T-helper 9 cell (primary cell): ENCODE results near the gene NID1.
"Not testable (repeated sequence)": the region's sequence is repeated elsewhere in the genome, so short reads cannot be mapped to it uniquely, and the experiment has no call there.

Experiments used
- DNase-seq: peaks from one replicate; pipeline ENCODE4 v3.0.0-alpha.2; 2020

Gene NID1

GRCh38 chr1:235992868-235993267, 72.0 kb downstream of the NID1 start:
- DNase-seq, result no peak

GRCh38 chr1:235992346-235992745, 72.5 kb downstream of the NID1 start:
- DNase-seq, result no peak

GRCh38 chr1:235990330-235990795, 74.5 kb downstream of the NID1 start:
- DNase-seq, result no peak

GRCh38 chr1:235989105-235989504, 75.8 kb downstream of the NID1 start:
- no peak for DNase-seq

- no peak for DNase-seq
Observed at GRCh38 chr1:235986869-235987268, 78.0 kb downstream of the NID1 start.

- no peak for DNase-seq
Observed at GRCh38 chr1:235984041-235984825, 80.7 kb downstream of the NID1 start.

DNA sequence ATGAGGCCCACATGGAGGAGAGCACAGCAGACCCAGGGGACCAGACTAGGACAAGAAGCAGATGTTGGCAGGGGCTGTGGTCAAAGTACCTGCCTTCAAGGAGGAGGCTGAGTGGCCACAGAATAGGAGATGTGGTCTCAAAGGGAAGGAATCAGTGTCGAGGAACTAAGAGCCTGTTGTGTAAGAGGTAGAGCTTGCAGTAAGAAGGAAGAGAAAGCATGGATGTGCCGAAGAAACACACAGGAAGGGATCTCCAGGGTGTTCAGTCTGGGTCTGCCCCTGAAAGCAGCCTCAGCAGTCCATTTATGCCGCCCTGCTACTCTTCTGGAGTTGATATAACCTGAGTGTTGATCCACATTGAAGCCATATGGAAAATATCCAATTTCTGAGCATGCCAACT, 83.9 kb downstream of the NID1 start:
- no peak for DNase-seq

DNA sequence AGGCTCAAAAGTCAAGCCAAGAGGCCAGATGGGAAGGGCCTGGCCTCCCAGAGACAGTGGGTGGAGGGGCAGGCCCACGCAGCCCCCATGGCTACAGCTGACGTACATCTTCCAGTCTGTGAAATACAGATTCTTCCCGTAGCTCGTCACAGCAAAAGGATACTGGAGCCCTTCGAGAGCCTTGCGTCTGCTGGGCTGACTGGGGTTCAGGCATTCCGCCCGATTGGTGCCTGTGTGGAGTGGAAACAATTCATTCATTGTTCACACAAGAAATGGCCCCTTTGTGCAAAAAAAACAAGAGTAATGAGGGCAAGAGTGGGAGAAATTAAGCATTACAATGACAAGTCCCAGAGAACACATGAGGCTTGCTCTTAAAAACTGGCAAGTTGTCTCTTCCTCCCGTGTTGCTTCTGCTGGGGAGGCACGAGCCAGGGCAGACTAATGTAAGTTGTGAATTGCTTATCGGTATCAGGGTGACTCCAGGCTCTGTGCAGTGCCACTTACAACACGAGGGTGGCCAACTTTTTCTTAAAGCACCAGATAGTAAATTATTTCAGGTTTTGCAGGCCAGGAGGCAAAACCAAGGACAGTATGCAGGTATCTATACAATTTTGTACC, 85.1 kb downstream of the NID1 start:
- no peak for DNase-seq

GRCh38 chr1:235979176-235979575, 85.7 kb downstream of the NID1 start:
- no peak for DNase-seq

DNA sequence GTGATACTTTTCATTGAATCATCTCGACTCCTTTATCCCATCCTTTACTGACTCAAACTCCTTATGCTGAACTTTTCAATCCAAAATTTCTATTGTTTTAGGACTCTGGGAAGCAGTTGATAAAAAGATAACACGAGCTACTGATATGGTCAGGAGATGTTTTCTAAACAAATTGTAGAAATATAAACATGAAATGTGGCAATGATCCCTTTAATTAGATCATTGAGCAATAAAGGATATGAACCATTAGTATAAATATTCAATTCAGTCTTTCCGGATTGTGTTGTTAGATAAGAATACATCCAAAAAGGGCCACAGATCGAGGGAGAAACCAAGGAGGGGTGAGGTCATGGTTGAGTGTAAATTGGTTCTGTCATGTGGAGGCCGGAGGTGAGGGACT, 88.4 kb downstream of the NID1 start:
- no peak for DNase-seq

DNA sequence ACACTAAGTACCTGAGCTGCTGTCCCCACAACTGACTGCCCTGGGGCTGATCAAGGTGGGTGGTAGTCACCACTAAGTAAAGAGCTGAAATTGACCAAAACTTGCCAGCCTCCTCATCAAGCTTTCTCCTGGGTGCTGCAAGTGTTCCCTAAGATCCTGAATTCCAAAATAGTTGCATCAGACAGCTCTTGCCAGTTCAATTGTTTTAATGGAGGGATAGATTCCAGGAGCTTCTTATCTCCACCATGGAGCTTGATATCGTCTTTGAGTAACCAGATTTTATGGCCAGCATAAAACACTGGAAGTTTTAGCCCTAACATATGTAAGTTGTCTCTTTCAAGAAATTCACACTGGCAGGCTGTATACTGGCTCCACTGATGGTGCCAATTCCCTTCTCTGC, 90.3 kb downstream of the NID1 start:
- no peak for DNase-seq

DNA sequence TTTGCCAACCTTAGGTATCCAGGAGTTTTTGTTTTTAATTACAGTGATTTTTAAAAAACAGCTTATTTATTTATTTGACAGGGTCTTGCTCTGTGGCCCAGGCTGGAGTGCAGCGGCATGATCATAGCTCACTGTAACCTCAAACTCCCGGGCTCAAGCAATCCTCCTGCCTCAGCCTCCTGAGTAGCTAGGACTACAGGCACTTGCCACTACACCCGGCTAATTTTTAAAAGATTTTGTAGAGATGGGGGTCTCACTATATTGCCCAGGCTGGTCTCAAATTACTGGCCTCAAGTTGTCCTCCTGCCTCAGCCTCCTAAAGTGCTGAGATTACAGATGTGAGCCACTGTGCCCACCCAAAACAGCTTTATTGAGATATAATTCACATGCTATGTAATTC, 92.2 kb downstream of the NID1 start:
- DNase-seq, result not testable (repeated sequence)

DNA sequence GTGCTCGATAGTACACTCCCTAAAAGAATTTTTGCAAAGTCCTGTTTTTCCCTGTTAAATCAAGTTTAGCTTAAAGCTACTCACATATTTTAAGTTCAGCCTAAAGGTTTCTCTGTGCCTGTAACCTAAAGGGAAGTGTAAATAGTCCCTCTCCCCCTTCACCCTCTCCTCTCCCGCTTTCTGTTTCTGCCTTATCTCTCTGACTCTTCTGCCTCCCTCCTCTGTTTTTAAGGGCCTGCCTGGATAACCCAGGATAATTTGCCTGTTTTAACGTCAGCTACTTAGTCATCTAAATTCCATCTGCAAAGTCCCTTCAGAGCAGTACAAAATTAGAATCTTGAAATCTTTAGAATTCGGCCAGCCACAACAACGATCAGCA, 92.6 kb downstream of the NID1 start:
- DNase-seq, result no peak

- peak; percentile 73 for DNase-seq
Observed at GRCh38 chr1:235971571-235972310, 93.1 kb downstream of the NID1 start.

- no peak for DNase-seq
Observed at GRCh38 chr1:235971020-235971419, 93.9 kb downstream of the NID1 start.

GRCh38 chr1:235968831-235969230, 96.1 kb downstream of the NID1 start:
- DNase-seq, result no peak

DNA sequence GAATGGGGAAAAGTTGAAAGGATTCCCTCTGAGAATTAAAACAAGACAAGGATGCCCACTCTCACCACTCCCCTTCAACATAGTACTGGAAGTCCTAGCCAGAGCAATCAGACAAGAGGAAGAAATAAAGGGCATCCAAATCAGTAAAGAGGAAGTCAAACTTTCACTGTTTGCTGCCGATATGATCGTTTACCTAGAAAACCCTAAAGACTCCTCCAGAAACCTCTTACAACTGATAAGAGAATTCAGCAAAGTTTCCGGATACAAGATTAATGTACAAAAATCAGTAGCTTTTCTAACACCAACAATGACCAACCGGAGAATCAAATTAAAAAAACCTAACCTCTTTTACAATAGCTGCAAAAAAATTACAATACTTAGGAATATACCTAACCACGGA, 98.8 kb downstream of the NID1 start:
- not testable (repeated sequence) for DNase-seq

GRCh38 chr1:235960809-235961208, 104.1 kb downstream of the NID1 start:
- no peak for DNase-seq

- no peak for DNase-seq
Observed at GRCh38 chr1:235958021-235958420, 106.9 kb downstream of the NID1 start.

- DNase-seq, result no peak
Observed at GRCh38 chr1:235955777-235956176, 109.1 kb downstream of the NID1 start.

- peak; percentile 15 for DNase-seq
Observed at GRCh38 chr1:235954306-235955283, 110.3 kb downstream of the NID1 start.

DNA sequence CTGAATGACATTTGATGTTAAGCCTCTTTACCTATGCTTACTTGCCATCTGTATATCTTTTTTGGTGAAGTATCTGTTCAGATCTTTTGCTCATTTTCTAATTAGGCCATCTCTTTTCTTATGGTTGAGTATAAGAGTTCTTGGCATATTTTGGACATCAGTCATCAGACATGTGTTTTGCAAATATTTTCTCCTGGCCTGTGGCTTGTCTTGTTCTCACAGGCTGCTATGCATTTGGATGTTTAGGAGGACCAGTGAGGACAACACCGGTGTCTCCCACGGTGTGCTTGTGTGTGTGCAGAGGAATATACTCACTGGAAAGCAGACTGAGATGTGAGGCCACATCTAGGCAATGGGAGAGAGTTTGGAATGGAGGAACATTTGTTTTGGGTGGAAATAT, 111.1 kb downstream of the NID1 start:
- DNase-seq, result no peak
